Measurements from ENCODE around the gene HSPBP1. TPM values are rescaled to one million over a fixed set of nuclear protein-coding genes. Genes with fewer than 3 reads are reported as not detected.
"Not testable (repeated sequence)": the region's sequence is repeated elsewhere in the genome, so short reads cannot be mapped to it uniquely, and the experiment has no call there.

Gene HSPBP1
- total and polyA plus RNA-seq, 2 donors from 2014 or later = 37.6 to 55.9 TPM

GRCh38 chr19:55226788-55227187 lies 53.1 kb downstream of the HSPBP1 start:
- Histone ChIP-seq H3K9ac (ENCODE audit: low read length in 3 of 3) (no peak overlapping the region), H3K36me3 (ENCODE audit: control insufficient read depth in 2 of 3, insufficient read depth in 3 of 3, low read length in 3 of 3) (peaks cover 0 to 5% (median 0%) of the 10 kb centered on the region in 3 donors), H3K4me3 (ENCODE audit: low read length in 3 of 3) (no peak overlapping the region), H3K27me3 (ENCODE audit: control insufficient read depth, insufficient read depth, low read length) (no peaks in the 10 kb centered on the region), H3K4me1 (ENCODE audit: control insufficient read depth in 2 of 3, insufficient read depth in 2 of 3, low read depth in 1 of 3, low read length in 3 of 3) (peaks cover 0 to 3% (median 0%) of the 10 kb centered on the region in 3 donors), H3K9me3 (ENCODE audit: control insufficient read depth in 2 of 3, insufficient read depth in 1 of 3, low read length in 3 of 3) (no peaks in the 10 kb centered on the region), H3K27ac (ENCODE audit: low read depth in 2 of 2, low read length in 2 of 2) (no peak overlapping the region)
- intact Hi-C loops (cut with DNase I) = no loop called here
- TF ChIP-seq CTCF (IDR thresholded peaks at IDR 0.05; ENCODE audit: borderline replicate concordance, extremely low read depth, insufficient read depth) = no peak
- DNase-seq (no peak), FAIRE-seq (no peak)

- Histone ChIP-seq H3K9ac (ENCODE audit: low read length in 3 of 3) (no peak overlapping the region), H3K36me3 (ENCODE audit: control insufficient read depth in 2 of 3, insufficient read depth in 3 of 3, low read length in 3 of 3) (peaks cover 0 to 2% (median 0%) of the 10 kb centered on the region in 3 donors), H3K4me1 (ENCODE audit: control insufficient read depth in 2 of 3, insufficient read depth in 2 of 3, low read depth in 1 of 3, low read length in 3 of 3) (peaks cover 0 to 3% (median 0%) of the 10 kb centered on the region in 3 donors), H3K9me3 (ENCODE audit: control insufficient read depth in 2 of 3, insufficient read depth in 1 of 3, low read length in 3 of 3) (no peaks in the 10 kb centered on the region), H3K4me3 (ENCODE audit: low read length in 3 of 3) (no peak overlapping the region), H3K27ac (ENCODE audit: low read depth in 2 of 2, low read length in 2 of 2) (no peak overlapping the region), H3K27me3 (ENCODE audit: control insufficient read depth, insufficient read depth, low read length) (no peaks in the 10 kb centered on the region)
- DNase-seq = no peak
- intact Hi-C loops (cut with DNase I) = no loop called here
- FAIRE-seq = no peak
- no peak for TF ChIP-seq CTCF (IDR thresholded peaks at IDR 0.05; ENCODE audit: borderline replicate concordance, extremely low read depth, insufficient read depth)
Observed at GRCh38 chr19:55226273-55226672, 53.6 kb downstream of the HSPBP1 start.

- Histone ChIP-seq H3K36me3 (ENCODE audit: control insufficient read depth in 2 of 3, insufficient read depth in 3 of 3, low read length in 3 of 3) (peaks cover 0 to 2% (median 0%) of the 10 kb centered on the region in 3 donors), H3K9ac (ENCODE audit: low read length in 3 of 3) (no peak overlapping the region), H3K4me1 (ENCODE audit: control insufficient read depth in 2 of 3, insufficient read depth in 2 of 3, low read depth in 1 of 3, low read length in 3 of 3) (peaks cover 0 to 3% (median 0%) of the 10 kb centered on the region in 3 donors), H3K27me3 (ENCODE audit: control insufficient read depth, insufficient read depth, low read length) (no peaks in the 10 kb centered on the region), H3K4me3 (ENCODE audit: low read length in 3 of 3) (no peak overlapping the region), H3K27ac (ENCODE audit: low read depth in 2 of 2, low read length in 2 of 2) (no peak overlapping the region), H3K9me3 (ENCODE audit: control insufficient read depth in 2 of 3, insufficient read depth in 1 of 3, low read length in 3 of 3) (no peaks in the 10 kb centered on the region)
- FAIRE-seq = no peak
- no peak for TF ChIP-seq CTCF (IDR thresholded peaks at IDR 0.05; ENCODE audit: borderline replicate concordance, extremely low read depth, insufficient read depth)
- intact Hi-C loops (cut with DNase I) = no loop called here
- no peak for DNase-seq
Observed at GRCh38 chr19:55225415-55225958, 54.4 kb downstream of the HSPBP1 start.

- H3K36me3 ChIP-seq (ENCODE audit: control insufficient read depth in 2 of 3, insufficient read depth in 3 of 3, low read length in 3 of 3); DNase-seq; FAIRE-seq; intact Hi-C loops (cut with DNase I); H3K27me3 ChIP-seq (ENCODE audit: control insufficient read depth, insufficient read depth, low read length); H3K9me3 ChIP-seq (ENCODE audit: control insufficient read depth in 2 of 3, insufficient read depth in 1 of 3, low read length in 3 of 3); H3K9ac ChIP-seq (ENCODE audit: low read length in 3 of 3); H3K4me1 ChIP-seq (ENCODE audit: control insufficient read depth in 2 of 3, insufficient read depth in 2 of 3, low read depth in 1 of 3, low read length in 3 of 3); H3K27ac ChIP-seq (ENCODE audit: low read depth in 2 of 2, low read length in 2 of 2); H3K4me3 ChIP-seq (ENCODE audit: low read length in 3 of 3): not testable (repeated sequence)
Observed at GRCh38 chr19:55224679-55225414, 55.1 kb downstream of the HSPBP1 start.
